Ovary (tissue), 3 donors: ENCODE data around the gene TTC7B.

Experiments
- POLR2A ChIP-seq: fragments of 450-650 bp; IDR thresholded peaks from one replicate; pipeline ENCODE4 v1.6.1; 2017; ENCODE audit warnings: antibody characterized with exemption, mild to moderate bottlenecking, moderate library complexity
- TF ChIP-seq, protein P1 (sequence below), 3 donors: fragments of 450-650 bp in 2 of 3; fragments of 200-600 bp in 1 of 3; IDR thresholded peaks; one replicate each; pipeline versions ENCODE4 v1.5.1 to v1.8.0; 2016 to 2022; ENCODE audit warnings: antibody characterized with exemption in 3 of 3, mild to moderate bottlenecking in 1 of 3
- donor health status: DM: no; HTN: no; CAD: no.

DNA sequence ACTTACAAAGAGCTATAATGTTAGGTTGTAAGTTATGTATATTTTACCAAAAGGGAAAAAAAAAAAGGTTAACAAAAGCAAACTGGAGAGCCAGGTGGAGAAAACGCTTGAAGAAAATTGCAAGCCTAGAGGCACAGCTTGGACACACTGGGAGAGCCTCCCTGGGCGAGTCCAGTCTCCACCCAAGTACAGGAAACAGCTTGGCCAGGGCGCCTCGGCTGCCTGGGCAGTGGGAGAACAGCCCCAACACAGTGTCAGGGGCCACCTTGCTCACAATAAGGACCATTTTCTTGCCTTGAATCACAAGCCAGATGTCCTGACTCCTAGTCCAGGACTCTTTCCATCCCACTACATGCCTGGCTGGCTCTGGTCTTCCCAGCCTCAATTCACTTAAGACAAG, 33.3 kb downstream of the TTC7B start:
- TF ChIP-seq, protein P1, sequence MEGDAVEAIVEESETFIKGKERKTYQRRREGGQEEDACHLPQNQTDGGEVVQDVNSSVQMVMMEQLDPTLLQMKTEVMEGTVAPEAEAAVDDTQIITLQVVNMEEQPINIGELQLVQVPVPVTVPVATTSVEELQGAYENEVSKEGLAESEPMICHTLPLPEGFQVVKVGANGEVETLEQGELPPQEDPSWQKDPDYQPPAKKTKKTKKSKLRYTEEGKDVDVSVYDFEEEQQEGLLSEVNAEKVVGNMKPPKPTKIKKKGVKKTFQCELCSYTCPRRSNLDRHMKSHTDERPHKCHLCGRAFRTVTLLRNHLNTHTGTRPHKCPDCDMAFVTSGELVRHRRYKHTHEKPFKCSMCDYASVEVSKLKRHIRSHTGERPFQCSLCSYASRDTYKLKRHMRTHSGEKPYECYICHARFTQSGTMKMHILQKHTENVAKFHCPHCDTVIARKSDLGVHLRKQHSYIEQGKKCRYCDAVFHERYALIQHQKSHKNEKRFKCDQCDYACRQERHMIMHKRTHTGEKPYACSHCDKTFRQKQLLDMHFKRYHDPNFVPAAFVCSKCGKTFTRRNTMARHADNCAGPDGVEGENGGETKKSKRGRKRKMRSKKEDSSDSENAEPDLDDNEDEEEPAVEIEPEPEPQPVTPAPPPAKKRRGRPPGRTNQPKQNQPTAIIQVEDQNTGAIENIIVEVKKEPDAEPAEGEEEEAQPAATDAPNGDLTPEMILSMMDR (IDR thresholded peaks at IDR 0.05) = no peak
- no peak for TF ChIP-seq POLR2A
